HEK293T (cell line): ENCODE measurements around the gene MACROD2.
"Not testable (repeated sequence)": the region's sequence is repeated elsewhere in the genome, so short reads cannot be mapped to it uniquely, and the experiment has no call there.

ENCODE experiments used
- CTCF ChIA-PET: fragments of 350-600 bp; formaldehyde crosslinking; extraction: SDS; loops from one replicate; lab custom pipeline; 2021; ENCODE audit warnings: antibody characterized with exemption, inconsistent platforms; lab: Yijun Ruan, JAX
- POLR2A ChIA-PET: fragments of 350-600 bp; formaldehyde crosslinking; extraction: SDS; loops from one replicate; lab custom pipeline; 2020; ENCODE audit warnings: antibody characterized with exemption, inconsistent platforms; lab: Yijun Ruan, JAX
- DNase-seq: peaks from one replicate; pipeline ENCODE4 v3.0.0; 2012; ENCODE audit warnings: mixed read lengths; ENCODE audit errors: extremely low spot score
- ARNT ChIP-seq: fragments of 450-650 bp; IDR thresholded peaks from 2 replicates; pipeline ENCODE4 v1.6.1; 2017; ENCODE audit warnings: mild to moderate bottlenecking
- BHLHE40 ChIP-seq: fragments of 450-650 bp; IDR thresholded peaks from 2 replicates; pipeline ENCODE4 v1.6.1; 2016; ENCODE audit warnings: mild to moderate bottlenecking, moderate library complexity, borderline replicate concordance
- CTBP1 ChIP-seq: fragments of 450-650 bp; IDR thresholded peaks from 2 replicates; pipeline ENCODE4 v1.6.1; 2016; ENCODE audit warnings: borderline replicate concordance
- ELF4 ChIP-seq: fragments of 450-650 bp; IDR thresholded peaks from 2 replicates; pipeline ENCODE4 v1.6.1; 2017; ENCODE audit warnings: antibody characterized with exemption
- FOXA1 ChIP-seq: fragments of 450-650 bp; IDR thresholded peaks from 2 replicates; pipeline ENCODE4 v1.6.1; 2016; ENCODE audit warnings: mild to moderate bottlenecking
- FOXK2 ChIP-seq: fragments of 450-650 bp; IDR thresholded peaks from 2 replicates; pipeline ENCODE4 v1.6.1; 2016; ENCODE audit warnings: mild to moderate bottlenecking
- FOXM1 ChIP-seq: fragments of 450-650 bp; IDR thresholded peaks from 2 replicates; pipeline ENCODE4 v1.6.1; 2017; ENCODE audit warnings: mild to moderate bottlenecking, borderline replicate concordance
- HDGF ChIP-seq: fragments of 450-650 bp; IDR thresholded peaks from 2 replicates; pipeline ENCODE4 v1.6.1; 2017; ENCODE audit warnings: antibody characterized with exemption, borderline replicate concordance
- L3MBTL2 ChIP-seq: fragments of 450-650 bp; conservative IDR thresholded peaks from 2 replicates; pipeline ENCODE4 v1.6.1; 2016; ENCODE audit warnings: mild to moderate bottlenecking
- LEF1 ChIP-seq: fragments of 450-650 bp; IDR thresholded peaks from 2 replicates; pipeline ENCODE4 v1.6.1; 2017; ENCODE audit warnings: mild to moderate bottlenecking, borderline replicate concordance
- NFRKB ChIP-seq: fragments of 450-650 bp; IDR thresholded peaks from 2 replicates; pipeline ENCODE4 v1.6.1; 2016; ENCODE audit warnings: mild to moderate bottlenecking, moderate library complexity
- SP1 ChIP-seq: fragments of 450-650 bp; IDR thresholded peaks from 2 replicates; pipeline ENCODE4 v1.6.1; 2017
- SUZ12 ChIP-seq: fragments of 450-650 bp; IDR thresholded peaks from 2 replicates; pipeline ENCODE4 v1.6.1; 2016; ENCODE audit warnings: mild to moderate bottlenecking
- TARDBP ChIP-seq: fragments of 450-650 bp; IDR thresholded peaks from 2 replicates; pipeline ENCODE4 v1.6.1; 2016
- ZNF384 ChIP-seq: fragments of 450-650 bp; IDR thresholded peaks from 2 replicates; pipeline ENCODE4 v1.6.1; 2016
- TF ChIP-seq, protein P1 (sequence below): fragments of 450-650 bp; IDR thresholded peaks from 2 replicates; pipeline ENCODE4 v1.6.1; 2016

The MACROD2 gene

DNA sequence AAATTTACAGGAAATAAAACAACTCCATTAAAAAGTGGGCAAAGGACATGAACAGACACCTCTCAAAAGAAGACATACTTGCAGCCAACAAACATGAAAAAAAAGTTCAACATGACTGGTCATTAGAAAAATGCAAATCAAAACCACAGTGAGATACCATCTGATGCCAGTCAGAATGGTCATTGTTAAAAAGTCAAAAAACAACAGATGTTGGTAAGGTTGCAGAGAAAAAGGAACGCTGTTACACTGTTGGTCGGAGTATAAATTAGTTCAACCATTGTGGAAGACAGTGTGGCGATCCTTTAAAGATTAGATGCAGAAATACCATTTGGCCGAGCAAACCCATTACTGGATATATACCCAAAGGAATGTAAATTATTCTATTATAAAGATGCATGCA lies 1200.1 kb downstream of the MACROD2 start:
- ChIA-PET CTCF (no interaction called here), POLR2A (no interaction called here)
- no peak for DNase-seq
- TF ChIP-seq FOXK2 (no peak), SUZ12 (no peak), SP1 (no peak), LEF1 (no peak), FOXA1 (no peak), NFRKB (no peak)

GRCh38 chr20:15196547-15197255 lies 1201.4 kb downstream of the MACROD2 start:
- DNase-seq: no peak
- CTCF ChIA-PET: no interaction called here

DNA sequence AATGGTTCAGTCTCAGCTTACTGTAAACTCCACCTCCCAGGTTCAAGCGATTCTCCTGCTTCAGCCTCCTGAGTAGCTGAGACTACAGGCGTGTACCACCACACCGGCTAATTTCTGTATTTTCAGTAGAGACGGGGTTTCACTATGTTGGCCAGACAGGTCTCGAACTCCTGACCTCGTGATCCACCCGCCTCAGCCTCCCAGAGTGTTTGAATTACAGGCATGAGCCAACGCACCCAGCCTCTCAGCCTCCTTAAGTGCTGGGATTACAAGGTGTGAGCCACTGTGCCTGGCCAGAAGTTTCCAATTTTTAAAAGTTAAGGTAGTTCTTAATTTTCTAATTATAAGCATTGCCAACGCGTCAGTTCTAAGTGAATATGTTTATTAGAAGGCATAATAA lies 1202.7 kb downstream of the MACROD2 start:
- CTCF ChIA-PET, POLR2A ChIA-PET, DNase-seq: not testable (repeated sequence)

More at GRCh38 chr20:15196547-15197255, 1201.4 kb downstream of the MACROD2 start:
- POLR2A ChIA-PET: no interaction called here
- TF ChIP-seq SUZ12: no peak
- TF ChIP-seq FOXA1: no peak
- TF ChIP-seq TARDBP: no peak
- TF ChIP-seq SP1: no peak
- TF ChIP-seq NFRKB: no peak
- TF ChIP-seq FOXM1: no peak
- TF ChIP-seq ELF4: no peak
- TF ChIP-seq CTBP1: no peak
- no peak for TF ChIP-seq LEF1
- no peak for TF ChIP-seq L3MBTL2
- no peak for TF ChIP-seq FOXK2
- no peak for TF ChIP-seq BHLHE40
- TF ChIP-seq ZNF384: no peak
- no peak for TF ChIP-seq HDGF
- TF ChIP-seq, protein P1, sequence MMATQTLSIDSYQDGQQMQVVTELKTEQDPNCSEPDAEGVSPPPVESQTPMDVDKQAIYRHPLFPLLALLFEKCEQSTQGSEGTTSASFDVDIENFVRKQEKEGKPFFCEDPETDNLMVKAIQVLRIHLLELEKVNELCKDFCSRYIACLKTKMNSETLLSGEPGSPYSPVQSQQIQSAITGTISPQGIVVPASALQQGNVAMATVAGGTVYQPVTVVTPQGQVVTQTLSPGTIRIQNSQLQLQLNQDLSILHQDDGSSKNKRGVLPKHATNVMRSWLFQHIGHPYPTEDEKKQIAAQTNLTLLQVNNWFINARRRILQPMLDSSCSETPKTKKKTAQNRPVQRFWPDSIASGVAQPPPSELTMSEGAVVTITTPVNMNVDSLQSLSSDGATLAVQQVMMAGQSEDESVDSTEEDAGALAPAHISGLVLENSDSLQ: no peak
- no peak for TF ChIP-seq ARNT

- TF ChIP-seq NFRKB (no peak), ELF4 (no peak), L3MBTL2 (no peak), LEF1 (no peak), FOXM1 (no peak), CTBP1 (no peak), FOXK2 (no peak), BHLHE40 (no peak)
- TF ChIP-seq, protein P1: no peak
- POLR2A ChIA-PET: no interaction called here
- CTCF ChIA-PET: no interaction called here
- no peak for DNase-seq
Measured at GRCh38 chr20:15199698-15200097, 1204.4 kb downstream of the MACROD2 start.

DNA sequence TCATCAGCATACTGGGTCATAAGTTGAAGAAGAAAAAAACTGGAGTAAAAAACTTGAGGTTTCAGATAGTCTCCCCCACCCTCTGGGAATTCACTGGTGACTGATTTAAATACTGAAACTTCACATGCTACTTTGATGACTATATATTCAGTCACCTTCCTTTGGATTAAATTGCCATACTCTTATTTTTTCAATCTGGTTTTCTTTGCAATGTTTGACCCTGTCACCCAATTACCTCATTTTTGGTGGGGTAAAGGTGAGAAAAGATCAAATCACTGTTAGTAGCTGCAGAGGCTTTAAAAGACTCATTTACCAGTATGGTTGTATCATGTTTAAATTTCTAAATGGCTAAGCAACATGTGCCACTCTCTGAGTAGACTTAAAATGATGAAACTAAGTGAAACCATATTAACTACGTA lies 1204.8 kb downstream of the MACROD2 start:
- ChIA-PET CTCF (no interaction called here), POLR2A (no interaction called here)
- TF ChIP-seq NFRKB: no peak
- no peak for TF ChIP-seq ARNT
- no peak for TF ChIP-seq SUZ12
- TF ChIP-seq FOXK2: no peak
- no peak for TF ChIP-seq LEF1
- no peak for TF ChIP-seq ELF4
- TF ChIP-seq CTBP1: no peak
- TF ChIP-seq HDGF: no peak
- TF ChIP-seq SP1: no peak
- no peak for TF ChIP-seq L3MBTL2

GRCh38 chr20:15201602-15202001 lies 1206.3 kb downstream of the MACROD2 start:
- DNase-seq: no peak
- TF ChIP-seq LEF1 (no peak), FOXM1 (no peak), SP1 (no peak), FOXK2 (no peak), TARDBP (no peak), ZNF384 (no peak), ELF4 (no peak), HDGF (no peak), FOXA1 (no peak), NFRKB (no peak), CTBP1 (no peak), BHLHE40 (no peak), L3MBTL2 (no peak), SUZ12 (no peak)
- TF ChIP-seq, protein P1: no peak
- ChIA-PET CTCF (no interaction called here), POLR2A (no interaction called here)

More for the DNA sequence above, 1204.8 kb downstream of the MACROD2 start:
- no peak for DNase-seq

- TF ChIP-seq ZNF384: no peak
- no peak for TF ChIP-seq TARDBP
- DNase-seq: no peak
- POLR2A ChIA-PET: no interaction called here
- CTCF ChIA-PET: no interaction called here
Measured at GRCh38 chr20:15204234-15204633, 1208.9 kb downstream of the MACROD2 start.
